BLaER1 treated with 17β-estradiol and CSF1 and Interleukin-3, amounts not matched to agents 10 nM and 100 nM (cell line): ENCODE measurements around the gene CERT1.
A peak's percentile ranks its signal among the peaks of the same experiment; 100 is the strongest.

Source experiments
- H3K27ac ChIP-seq, 11 experiments: shearing (Covaris generic); formaldehyde crosslinking; 2 replicates each; pipeline ENCODE4 v1.8.1; 2022
- H3K27me3 ChIP-seq, 11 experiments: shearing (Covaris generic); formaldehyde crosslinking; 2 replicates each; pipeline ENCODE4 v1.8.1; 2022
- H3K36me3 ChIP-seq, 11 experiments: shearing (Covaris generic); formaldehyde crosslinking; 2 replicates each; pipeline ENCODE4 v1.8.1; 2022
- H3K4me1 ChIP-seq, 10 experiments: shearing (Covaris generic); formaldehyde crosslinking; 2 replicates each; pipeline ENCODE4 v1.8.1; 2022
- H3K4me2 ChIP-seq, 11 experiments: shearing (Covaris generic); formaldehyde crosslinking; 2 replicates each; pipeline ENCODE4 v1.8.1; 2022
- H3K4me3 ChIP-seq, 10 experiments: shearing (Covaris generic); formaldehyde crosslinking; 2 replicates each; pipeline ENCODE4 v1.8.1; 2022
- H3K9ac ChIP-seq, 11 experiments: shearing (Covaris generic); formaldehyde crosslinking; 2 replicates each; pipeline ENCODE4 v1.8.1; 2022
- H3K9me3 ChIP-seq, 11 experiments: shearing (Covaris generic); formaldehyde crosslinking; replicated peaks in 1 of 11; 2 replicates each; pipeline ENCODE4 v1.8.1; 2022
- H4K20me1 ChIP-seq, 11 experiments: shearing (Covaris generic); formaldehyde crosslinking; 2 replicates each; pipeline ENCODE4 v1.8.1; 2022
- Cebpa-rat ChIP-seq, 11 experiments: shearing (Covaris generic); IDR thresholded peaks; 2 replicates each; pipeline ENCODE4 v1.8.1; 2022

Gene CERT1

GRCh38 chr5:75465480-75465879, 45.9 kb downstream of the CERT1 start:
- H4K20me1 ChIP-seq, result peaks cover 0 to 100% (median 15%) of the 10 kb centered on the region in 11 experiments; a peak in 12 of 22 replicates
- no peak overlapping the region for H3K9ac ChIP-seq
- no peaks in the 10 kb centered on the region; a peak in 1 of 22 replicates for H3K27me3 ChIP-seq
- TF ChIP-seq Cebpa-rat (IDR thresholded peaks at IDR 0.05), result no peak
- peaks cover 25 to 53% (median 45%) of the 10 kb centered on the region in 11 experiments for H3K9me3 ChIP-seq
- peaks cover 7 to 54% (median 28%) of the 10 kb centered on the region in 11 experiments; a peak in 18 of 22 replicates for H3K36me3 ChIP-seq
- H3K4me2 ChIP-seq, result no peak overlapping the region
- no peak overlapping the region for H3K27ac ChIP-seq
- H3K4me1 ChIP-seq, result peaks cover 0 to 30% (median 19%) of the 10 kb centered on the region in 10 experiments; a peak in 17 of 20 replicates
- H3K4me3 ChIP-seq, result no peak overlapping the region

- H3K9ac ChIP-seq, result no peak overlapping the region
- H3K4me3 ChIP-seq, result no peak overlapping the region
- peaks cover 8 to 45% (median 27%) of the 10 kb centered on the region in 11 experiments for H3K9me3 ChIP-seq
- H3K27me3 ChIP-seq, result no peaks in the 10 kb centered on the region
- peaks cover 0 to 100% (median 15%) of the 10 kb centered on the region in 11 experiments; a peak in 12 of 22 replicates for H4K20me1 ChIP-seq
- H3K27ac ChIP-seq, result no peak overlapping the region
- no peak overlapping the region for H3K4me2 ChIP-seq
- TF ChIP-seq Cebpa-rat (IDR thresholded peaks at IDR 0.05), result no peak
- peaks cover 11 to 48% (median 28%) of the 10 kb centered on the region in 11 experiments for H3K36me3 ChIP-seq
- peaks cover 0 to 33% (median 20%) of the 10 kb centered on the region in 10 experiments; a peak in 17 of 20 replicates for H3K4me1 ChIP-seq
Observed at GRCh38 chr5:75463726-75464125, 47.7 kb downstream of the CERT1 start.

- peak overlapping the region in 1 of 10 experiments; percentile 36; a peak in 2 of 20 replicates for H3K4me3 ChIP-seq
- no peak overlapping the region for H3K9ac ChIP-seq
- peak overlapping the region in 4 of 11 experiments; percentile 8 to 48 (median 20); a peak in 4 of 22 replicates for H3K27ac ChIP-seq
- peak overlapping the region in 8 of 11 experiments; percentile 34 to 77 (median 62); a peak in 15 of 22 replicates for H3K4me2 ChIP-seq
- H3K36me3 ChIP-seq, result peaks cover 19 to 59% (median 22%) of the 10 kb centered on the region in 11 experiments
- peaks cover 0 to 99% (median 15%) of the 10 kb centered on the region in 11 experiments; a peak in 12 of 22 replicates for H4K20me1 ChIP-seq
- no peaks in the 10 kb centered on the region for H3K27me3 ChIP-seq
- peaks cover 0 to 35% (median 11%) of the 10 kb centered on the region in 11 experiments; a peak in 14 of 22 replicates for H3K9me3 ChIP-seq
- peaks cover 0 to 33% (median 20%) of the 10 kb centered on the region in 10 experiments; a peak in 17 of 20 replicates for H3K4me1 ChIP-seq
- TF ChIP-seq Cebpa-rat (IDR thresholded peaks at IDR 0.05), result peak in 2 of 11 experiments; percentile 27 to 39; a peak in 2 of 22 replicates
Observed at GRCh38 chr5:75461679-75462078, 49.8 kb downstream of the CERT1 start.

DNA sequence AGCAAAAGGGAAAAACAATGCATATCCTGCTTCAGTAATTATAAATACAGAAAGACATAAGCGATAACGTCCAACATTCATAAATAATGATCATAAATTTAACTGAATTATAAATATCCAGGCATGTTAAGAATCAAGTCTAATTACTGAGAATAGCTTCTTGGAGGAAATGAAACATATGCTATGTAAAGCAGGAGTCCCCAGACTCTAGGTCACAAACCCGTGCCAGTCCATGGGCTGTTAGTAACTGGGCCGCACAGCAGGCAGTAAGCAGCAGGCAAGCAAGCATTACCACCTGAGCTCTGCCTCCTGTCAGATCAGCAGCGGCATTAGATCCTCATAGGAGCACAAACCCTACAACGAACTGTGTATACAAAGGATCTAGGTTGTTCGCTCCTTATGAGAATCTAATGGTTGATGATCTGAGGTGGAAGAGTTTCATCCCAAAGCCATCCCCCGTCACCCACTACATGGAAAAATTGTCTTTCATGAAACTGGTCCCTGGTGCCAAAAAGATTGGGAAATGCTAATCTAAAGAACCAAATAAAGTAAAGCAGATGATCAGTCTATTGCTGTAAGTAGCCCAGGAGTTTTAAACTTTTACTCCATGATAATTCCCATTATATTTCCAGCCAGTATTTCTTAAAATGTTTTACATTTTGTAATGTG, 50.4 kb downstream of the CERT1 start:
- peaks cover 19 to 59% (median 26%) of the 10 kb centered on the region in 11 experiments for H3K36me3 ChIP-seq
- peak overlapping the region in 5 of 11 experiments; percentile 15 to 48 (median 26); a peak in 7 of 22 replicates for H3K27ac ChIP-seq
- no peak overlapping the region for H3K9ac ChIP-seq
- H3K4me1 ChIP-seq, result peaks cover 0 to 33% (median 20%) of the 10 kb centered on the region in 10 experiments; a peak in 17 of 20 replicates
- no peaks in the 10 kb centered on the region for H3K27me3 ChIP-seq
- peak overlapping the region in 8 of 11 experiments; percentile 34 to 77 (median 62); a peak in 16 of 22 replicates for H3K4me2 ChIP-seq
- no peak overlapping the region for H3K4me3 ChIP-seq
- peaks cover 0 to 35% (median 11%) of the 10 kb centered on the region in 11 experiments; a peak in 14 of 22 replicates for H3K9me3 ChIP-seq
- TF ChIP-seq Cebpa-rat (IDR thresholded peaks at IDR 0.05), result no peak
- H4K20me1 ChIP-seq, result peaks cover 0 to 99% (median 13%) of the 10 kb centered on the region in 11 experiments; a peak in 12 of 22 replicates

- H3K27ac ChIP-seq, result peak overlapping the region in 2 of 11 experiments; percentile 27 to 48; a peak in 2 of 22 replicates
- H3K4me1 ChIP-seq, result peaks cover 0 to 33% (median 20%) of the 10 kb centered on the region in 10 experiments; a peak in 17 of 20 replicates
- H3K36me3 ChIP-seq, result peaks cover 22 to 65% (median 27%) of the 10 kb centered on the region in 11 experiments
- no peak overlapping the region for H3K4me3 ChIP-seq
- H4K20me1 ChIP-seq, result peaks cover 0 to 99% (median 7%) of the 10 kb centered on the region in 11 experiments; a peak in 11 of 22 replicates
- H3K27me3 ChIP-seq, result no peaks in the 10 kb centered on the region
- no peak overlapping the region for H3K9ac ChIP-seq
- no peak for TF ChIP-seq Cebpa-rat (IDR thresholded peaks at IDR 0.05)
- peak overlapping the region in 4 of 11 experiments; percentile 61 to 73 (median 66); a peak in 5 of 22 replicates for H3K4me2 ChIP-seq
- peaks cover 0 to 35% (median 11%) of the 10 kb centered on the region in 11 experiments; a peak in 14 of 22 replicates for H3K9me3 ChIP-seq
Observed at GRCh38 chr5:75460532-75460931, 50.9 kb downstream of the CERT1 start.

- no peak overlapping the region for H3K4me3 ChIP-seq
Observed at GRCh38 chr5:75457691-75458090, 53.7 kb downstream of the CERT1 start.

GRCh38 chr5:75457161-75457560, 54.3 kb downstream of the CERT1 start:
- no peaks in the 10 kb centered on the region for H3K27me3 ChIP-seq
- peaks cover 0 to 99% (median 0%) of the 10 kb centered on the region in 11 experiments; a peak in 5 of 22 replicates for H4K20me1 ChIP-seq
- H3K4me2 ChIP-seq, result no peak overlapping the region
- peaks cover 0 to 14% (median 3%) of the 10 kb centered on the region in 11 experiments; a peak in 7 of 22 replicates for H3K9me3 ChIP-seq
- H3K4me1 ChIP-seq, result peaks cover 0 to 21% (median 15%) of the 10 kb centered on the region in 10 experiments; a peak in 17 of 20 replicates
- H3K36me3 ChIP-seq, result peaks cover 27 to 68% (median 47%) of the 10 kb centered on the region in 11 experiments
- no peak for TF ChIP-seq Cebpa-rat (IDR thresholded peaks at IDR 0.05)
- no peak overlapping the region for H3K27ac ChIP-seq
- H3K4me3 ChIP-seq, result no peak overlapping the region
- no peak overlapping the region for H3K9ac ChIP-seq

More at GRCh38 chr5:75457691-75458090, 53.7 kb downstream of the CERT1 start:
- Histone ChIP-seq H3K36me3 (peaks cover 30 to 70% (median 48%) of the 10 kb centered on the region in 11 experiments), H3K9me3 (peaks cover 0 to 19% (median 4%) of the 10 kb centered on the region in 11 experiments; a peak in 10 of 22 replicates), H4K20me1 (peaks cover 0 to 99% (median 0%) of the 10 kb centered on the region in 11 experiments; a peak in 5 of 22 replicates), H3K9ac (no peak overlapping the region), H3K4me2 (no peak overlapping the region), H3K27ac (no peak overlapping the region), H3K27me3 (no peaks in the 10 kb centered on the region), H3K4me1 (peaks cover 0 to 27% (median 17%) of the 10 kb centered on the region in 10 experiments; a peak in 17 of 20 replicates)
- no peak for TF ChIP-seq Cebpa-rat (IDR thresholded peaks at IDR 0.05)

- Histone ChIP-seq H3K4me3 (no peak overlapping the region), H4K20me1 (peaks cover 0 to 69% (median 0%) of the 10 kb centered on the region in 11 experiments; a peak in 4 of 22 replicates), H3K36me3 (peaks cover 51 to 90% (median 60%) of the 10 kb centered on the region in 11 experiments), H3K4me1 (no peaks in the 10 kb centered on the region), H3K27me3 (no peaks in the 10 kb centered on the region), H3K9ac (no peak overlapping the region), H3K9me3 (peaks cover 44 to 59% (median 51%) of the 10 kb centered on the region in 11 experiments), H3K4me2 (no peak overlapping the region), H3K27ac (no peak overlapping the region)
- TF ChIP-seq Cebpa-rat (IDR thresholded peaks at IDR 0.05), result no peak
Observed at GRCh38 chr5:75450069-75450468, 61.4 kb downstream of the CERT1 start.
